Epithelial cell of esophagus (primary cell): ENCODE data around the gene GPR15.

Source experiments
- DNase-seq: peaks from one replicate; pipeline ENCODE4 v3.0.0; 2010; ENCODE audit warnings: low read depth
- H3K4me3 ChIP-seq: 2 replicates; pipeline ENCODE4 v1.5.1; 2011; ENCODE audit warnings: mild to moderate bottlenecking, low read length, control low read depth
- TF ChIP-seq, protein P1 (sequence below): IDR thresholded peaks from 2 replicates; pipeline ENCODE4 v1.5.1; 2011; ENCODE audit warnings: low read depth, mild to moderate bottlenecking, low read length, control low read depth, inconsistent platforms; ENCODE audit not compliant: insufficient read depth; ENCODE audit errors: missing control alignments

The GPR15 gene

DNA sequence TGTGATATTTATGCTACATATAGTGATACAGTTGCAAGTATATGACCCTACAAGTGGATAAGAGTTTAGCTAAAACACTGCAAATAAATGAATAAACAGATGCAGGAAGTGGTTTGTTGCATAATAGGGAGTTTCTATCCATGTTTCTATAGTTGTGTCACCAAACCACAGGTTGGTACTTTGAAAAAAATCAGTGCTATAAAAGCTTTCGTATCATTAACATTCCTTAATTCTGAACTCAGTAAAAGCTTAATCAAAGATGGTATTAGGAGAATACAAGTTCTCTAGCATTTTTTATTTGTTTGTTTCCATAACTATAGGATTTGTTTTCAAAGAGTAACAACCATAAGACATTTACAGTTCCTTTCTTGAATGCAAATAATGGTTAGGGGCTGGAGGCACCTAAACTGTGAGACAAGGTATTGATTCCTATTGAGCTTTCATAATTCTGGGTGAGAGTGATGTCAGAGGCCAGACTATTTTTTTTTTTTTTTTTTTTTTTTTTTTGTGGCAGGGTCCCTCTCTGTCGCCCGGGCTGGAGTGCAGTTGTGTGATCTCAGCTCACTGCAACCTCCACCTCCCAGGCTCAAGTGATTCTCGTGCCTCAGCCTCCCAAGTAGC, 32.0 kb downstream of the GPR15 start:
- DNase-seq, result peak; percentile 76
- H3K4me3 ChIP-seq, result no peak overlapping the region
- TF ChIP-seq, protein P1, sequence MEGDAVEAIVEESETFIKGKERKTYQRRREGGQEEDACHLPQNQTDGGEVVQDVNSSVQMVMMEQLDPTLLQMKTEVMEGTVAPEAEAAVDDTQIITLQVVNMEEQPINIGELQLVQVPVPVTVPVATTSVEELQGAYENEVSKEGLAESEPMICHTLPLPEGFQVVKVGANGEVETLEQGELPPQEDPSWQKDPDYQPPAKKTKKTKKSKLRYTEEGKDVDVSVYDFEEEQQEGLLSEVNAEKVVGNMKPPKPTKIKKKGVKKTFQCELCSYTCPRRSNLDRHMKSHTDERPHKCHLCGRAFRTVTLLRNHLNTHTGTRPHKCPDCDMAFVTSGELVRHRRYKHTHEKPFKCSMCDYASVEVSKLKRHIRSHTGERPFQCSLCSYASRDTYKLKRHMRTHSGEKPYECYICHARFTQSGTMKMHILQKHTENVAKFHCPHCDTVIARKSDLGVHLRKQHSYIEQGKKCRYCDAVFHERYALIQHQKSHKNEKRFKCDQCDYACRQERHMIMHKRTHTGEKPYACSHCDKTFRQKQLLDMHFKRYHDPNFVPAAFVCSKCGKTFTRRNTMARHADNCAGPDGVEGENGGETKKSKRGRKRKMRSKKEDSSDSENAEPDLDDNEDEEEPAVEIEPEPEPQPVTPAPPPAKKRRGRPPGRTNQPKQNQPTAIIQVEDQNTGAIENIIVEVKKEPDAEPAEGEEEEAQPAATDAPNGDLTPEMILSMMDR, result no peak

DNA sequence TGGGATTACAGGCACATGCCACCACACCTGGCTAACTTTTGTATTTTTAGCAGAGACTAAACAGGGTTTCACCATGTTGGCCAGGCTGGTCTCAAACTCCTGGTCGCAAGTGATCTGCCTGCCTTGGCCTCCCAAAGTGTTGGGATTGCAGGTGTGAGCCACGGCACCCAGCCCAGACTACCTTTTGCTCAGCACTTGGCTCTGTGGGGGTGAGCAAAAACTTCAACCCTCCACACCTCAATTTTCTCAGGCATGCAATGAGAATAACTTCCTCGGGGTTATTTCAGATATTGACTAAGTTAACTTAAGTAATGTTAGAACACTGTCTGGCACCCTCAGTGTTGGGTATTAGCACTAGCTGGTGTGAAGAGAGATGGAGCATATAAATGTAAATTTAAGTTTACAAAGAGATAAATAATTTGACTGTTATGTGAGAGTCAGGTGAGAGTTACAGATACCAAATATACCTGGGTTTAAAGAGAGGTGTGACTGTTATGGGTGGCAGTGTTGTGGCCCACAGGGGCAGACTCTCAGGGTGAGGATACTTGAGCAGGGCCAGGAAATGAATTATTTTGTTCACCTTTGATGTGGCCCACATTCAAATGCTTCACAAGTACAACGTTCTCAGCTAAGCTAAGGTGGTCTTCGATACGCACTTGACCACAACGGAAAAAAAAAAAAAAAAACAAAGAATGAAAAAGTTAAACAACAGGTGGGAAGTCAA, 32.7 kb downstream of the GPR15 start:
- DNase-seq, result no peak
- TF ChIP-seq, protein P1, result no peak
- H3K4me3 ChIP-seq, result no peak overlapping the region

DNA sequence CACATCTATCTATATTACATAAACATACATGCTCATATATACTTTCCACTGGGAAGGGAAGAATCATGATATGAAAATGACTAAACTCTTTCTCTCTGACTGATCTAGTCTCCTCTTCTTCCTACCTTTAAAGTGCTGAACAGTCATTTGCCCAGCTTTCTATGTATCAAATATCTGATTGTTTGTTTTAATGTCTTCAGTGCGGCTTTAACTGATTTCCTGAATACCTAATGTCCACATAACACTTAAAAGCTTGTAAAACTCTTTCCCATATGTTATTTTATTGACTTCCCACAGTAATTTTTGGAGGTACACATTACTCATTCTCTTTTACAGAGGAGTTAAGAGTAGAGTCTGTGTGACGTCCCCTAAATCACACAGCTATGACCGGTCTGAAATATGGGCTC, 33.5 kb downstream of the GPR15 start:
- TF ChIP-seq, protein P1, result no peak
- no peak overlapping the region for H3K4me3 ChIP-seq
- no peak for DNase-seq

DNA sequence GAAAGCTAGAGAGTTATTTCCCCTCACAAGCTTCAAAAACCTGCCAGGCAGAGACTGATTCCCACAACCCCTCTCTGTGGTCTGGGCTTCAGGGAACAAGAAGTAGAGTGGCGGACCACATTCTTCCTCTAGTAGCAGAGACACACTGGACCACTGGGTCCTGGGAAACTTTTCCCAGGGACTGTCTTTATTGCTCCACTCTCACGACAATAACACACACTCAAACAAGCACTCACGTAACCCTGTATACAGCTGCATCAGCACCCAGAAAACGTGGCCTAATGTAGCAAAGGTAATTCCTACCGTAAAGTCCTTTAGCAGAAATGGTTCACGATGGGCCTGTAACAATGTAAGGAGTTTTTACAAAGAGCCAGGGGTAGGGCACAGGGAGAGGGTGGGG, 34.1 kb downstream of the GPR15 start:
- no peak overlapping the region for H3K4me3 ChIP-seq
- no peak for DNase-seq
- TF ChIP-seq, protein P1, result no peak

DNA sequence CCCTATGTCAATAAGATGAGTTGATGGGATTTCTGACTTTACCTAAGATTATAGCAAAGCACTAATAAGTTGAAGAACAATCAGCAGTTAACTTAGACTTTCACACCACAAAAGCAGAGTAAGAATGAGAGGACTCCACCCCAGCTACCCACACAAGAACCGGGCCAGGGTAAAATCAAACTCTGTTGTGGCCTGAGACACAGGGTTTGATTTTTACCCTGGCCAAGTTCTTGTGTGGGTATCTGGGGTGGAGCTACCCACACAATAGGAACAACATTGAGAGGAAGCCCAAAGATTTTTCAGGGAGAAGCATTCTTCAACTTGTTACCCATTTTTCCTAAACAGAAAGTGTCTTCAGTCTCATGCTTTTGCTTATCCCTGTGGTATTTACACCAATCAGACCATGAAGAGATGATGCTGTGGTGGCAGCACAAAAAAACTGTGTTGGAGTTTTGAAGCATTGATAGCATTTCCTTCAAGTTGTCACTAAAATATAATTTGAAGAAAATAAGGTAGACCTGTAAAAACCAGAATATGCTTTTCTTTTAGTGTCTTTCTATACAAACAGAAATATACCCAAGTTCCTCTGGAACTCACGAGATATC, 36.0 kb downstream of the GPR15 start:
- H3K4me3 ChIP-seq, result no peak overlapping the region
- TF ChIP-seq, protein P1, result no peak
- no peak for DNase-seq

DNA sequence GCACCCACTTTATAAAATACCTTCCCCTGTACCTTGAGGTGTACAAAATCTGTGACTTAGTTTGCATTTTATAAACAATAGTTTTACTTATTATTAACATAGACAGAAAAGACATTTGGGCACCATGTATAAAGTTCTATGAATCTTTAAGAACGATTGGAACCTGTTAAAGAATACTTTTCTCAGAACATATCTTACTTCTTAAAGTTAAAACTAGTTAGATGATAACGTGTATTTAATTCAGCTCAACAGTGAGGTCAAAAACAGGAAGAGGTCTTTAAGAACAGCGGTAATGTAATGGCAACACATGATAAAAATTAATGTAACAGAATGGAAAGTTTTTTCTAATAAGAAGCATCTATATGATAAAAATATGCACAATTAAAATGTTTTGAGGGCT, 36.6 kb downstream of the GPR15 start:
- no peak for DNase-seq
- TF ChIP-seq, protein P1, result no peak
- H3K4me3 ChIP-seq, result no peak overlapping the region
